ENCODE results near the gene OR5M3. TPM values are rescaled to one million over a fixed set of nuclear protein-coding genes. Genes with fewer than 3 reads are reported as not detected.

The OR5M3 gene
- total RNA-seq (not detected), polyA plus RNA-seq (not detected), total RNA-seq (0 reads per million in 6 experiments)

GRCh38 chr11:56473252-56473651, at the start of gene OR5M3:
Gene OR5M3, minus strand, starts transcription at chr11:56473352. Its CDS starts 2,855 bp downstream, at chr11:56470497.
- DNase-seq (no peak), ATAC-seq (no peak)
- H3K36me3 Mint-ChIP-seq, result no peaks in the 10 kb centered on the region
- POLR2A ChIA-PET, result no interaction called here
- no peaks in the 10 kb centered on the region for H3K27me3 Mint-ChIP-seq
- H3K4me1 Mint-ChIP-seq, result no peaks in the 10 kb centered on the region
- no peak within 1 kb of the TSS for H3K4me3 Mint-ChIP-seq
- H3K27ac Mint-ChIP-seq, result no peak within 1 kb of the TSS
- H3K9me3 Mint-ChIP-seq, result peaks cover 0 to 15% (median 2%) of the 10 kb centered on the region in 9 donors

GRCh38 chr11:56522008-56522407, 48.9 kb upstream of the OR5M3 start:
- no peaks in the 10 kb centered on the region for H3K27me3 Mint-ChIP-seq

GRCh38 chr11:56513280-56513679, 40.1 kb upstream of the OR5M3 start:
- POLR2A ChIA-PET, result no interaction called here
- H3K4me1 Mint-ChIP-seq, result no peaks in the 10 kb centered on the region
- peaks cover 0 to 26% (median 5%) of the 10 kb centered on the region in 9 donors for H3K9me3 Mint-ChIP-seq
- no peak overlapping the region for H3K27ac Mint-ChIP-seq
- DNase-seq (no peak), ATAC-seq (no peak)
- no peaks in the 10 kb centered on the region for H3K27me3 Mint-ChIP-seq
- no peak overlapping the region for H3K4me3 Mint-ChIP-seq
- H3K36me3 Mint-ChIP-seq, result no peaks in the 10 kb centered on the region

More at GRCh38 chr11:56522008-56522407, 48.9 kb upstream of the OR5M3 start:
- Mint-ChIP-seq H3K9me3 (peaks cover 0 to 21% (median 5%) of the 10 kb centered on the region in 9 donors), H3K4me1 (no peaks in the 10 kb centered on the region), H3K27ac (no peak overlapping the region), H3K4me3 (no peak overlapping the region), H3K36me3 (no peaks in the 10 kb centered on the region)
- DNase-seq, result no peak
- no peak for ATAC-seq
- POLR2A ChIA-PET, result no interaction called here

- Mint-ChIP-seq H3K36me3 (no peaks in the 10 kb centered on the region), H3K4me3 (no peak overlapping the region), H3K27me3 (no peaks in the 10 kb centered on the region), H3K4me1 (no peaks in the 10 kb centered on the region), H3K9me3 (peaks cover 0 to 40% (median 7%) of the 10 kb centered on the region in 9 donors), H3K27ac (no peak overlapping the region)
- no peak for DNase-seq
- POLR2A ChIA-PET, result no interaction called here
- no peak for ATAC-seq
These were observed 36.3 kb upstream of the OR5M3 start for GRCh38 chr11:56509439-56509838.

GRCh38 chr11:56497010-56497409, 23.9 kb upstream of the OR5M3 start:
- no peak overlapping the region for H3K4me3 Mint-ChIP-seq
- H3K36me3 Mint-ChIP-seq, result peaks cover 0 to 5% (median 0%) of the 10 kb centered on the region in 3 donors
- ATAC-seq, result no peak
- no peaks in the 10 kb centered on the region for H3K27me3 Mint-ChIP-seq
- DNase-seq, result no peak
- H3K27ac Mint-ChIP-seq, result no peak overlapping the region
- H3K4me1 Mint-ChIP-seq, result no peaks in the 10 kb centered on the region
- peaks cover 0 to 32% (median 11%) of the 10 kb centered on the region in 9 donors for H3K9me3 Mint-ChIP-seq
- POLR2A ChIA-PET, result no interaction called here

- Mint-ChIP-seq H3K27ac (no peak overlapping the region), H3K27me3 (no peaks in the 10 kb centered on the region), H3K36me3 (peaks cover 0 to 5% (median 0%) of the 10 kb centered on the region in 3 donors), H3K4me1 (no peaks in the 10 kb centered on the region), H3K4me3 (no peak overlapping the region), H3K9me3 (peaks cover 0 to 34% (median 9%) of the 10 kb centered on the region in 9 donors)
- POLR2A ChIA-PET, result no interaction called here
- DNase-seq (no peak), ATAC-seq (no peak)
These were observed 22.0 kb upstream of the OR5M3 start for GRCh38 chr11:56495117-56495516.

GRCh38 chr11:56491270-56491669, 18.1 kb upstream of the OR5M3 start, which contains the start of gene OR5M8:
Gene OR5M8, minus strand, starts transcription at chr11:56491370. Its CDS starts 0 bp downstream, at chr11:56491370.
- DNase-seq (no peak), ATAC-seq (no peak)
- POLR2A ChIA-PET, result no interaction called here
- peaks cover 2 to 39% (median 8%) of the 10 kb centered on the region in 9 donors for H3K9me3 Mint-ChIP-seq
- H3K4me3 Mint-ChIP-seq, result no peak within 1 kb of the TSS
- H3K4me1 Mint-ChIP-seq, result no peaks in the 10 kb centered on the region
- no peaks in the 10 kb centered on the region for H3K36me3 Mint-ChIP-seq
- H3K27ac Mint-ChIP-seq, result no peak within 1 kb of the TSS
- no peaks in the 10 kb centered on the region for H3K27me3 Mint-ChIP-seq

- Mint-ChIP-seq H3K4me3 (no peak overlapping the region), H3K36me3 (no peaks in the 10 kb centered on the region), H3K27ac (no peak overlapping the region), H3K27me3 (no peaks in the 10 kb centered on the region), H3K9me3 (peaks cover 4 to 29% (median 13%) of the 10 kb centered on the region in 9 donors), H3K4me1 (no peaks in the 10 kb centered on the region)
- POLR2A ChIA-PET, result no interaction called here
- no peak for ATAC-seq
- no peak for DNase-seq
These were observed 13.6 kb upstream of the OR5M3 start for GRCh38 chr11:56486801-56487200.

- Mint-ChIP-seq H3K27me3 (no peaks in the 10 kb centered on the region), H3K36me3 (peaks cover 0 to 6% (median 0%) of the 10 kb centered on the region in 3 donors), H3K4me1 (no peaks in the 10 kb centered on the region), H3K27ac (no peak overlapping the region), H3K4me3 (no peak overlapping the region), H3K9me3 (peaks cover 0 to 19% (median 7%) of the 10 kb centered on the region in 9 donors)
- DNase-seq (no peak), ATAC-seq (no peak)
- POLR2A ChIA-PET, result no interaction called here
These were observed 1.6 kb upstream of the OR5M3 start for GRCh38 chr11:56474729-56475235.

- no peaks in the 10 kb centered on the region for H3K36me3 Mint-ChIP-seq
- POLR2A ChIA-PET, result no interaction called here
- DNase-seq (no peak), ATAC-seq (no peak)
- no peak overlapping the region for H3K4me3 Mint-ChIP-seq
- H3K9me3 Mint-ChIP-seq, result peaks cover 1 to 24% (median 15%) of the 10 kb centered on the region in 9 donors
- H3K27me3 Mint-ChIP-seq, result no peaks in the 10 kb centered on the region
- H3K27ac Mint-ChIP-seq, result no peak overlapping the region
- H3K4me1 Mint-ChIP-seq, result no peaks in the 10 kb centered on the region
These were observed 16.1 kb downstream of the OR5M3 start for GRCh38 chr11:56457076-56457475.

GRCh38 chr11:56453521-56453920, 19.6 kb downstream of the OR5M3 start:
- peaks cover 0 to 15% (median 11%) of the 10 kb centered on the region in 9 donors for H3K9me3 Mint-ChIP-seq
- no peaks in the 10 kb centered on the region for H3K36me3 Mint-ChIP-seq
- H3K27me3 Mint-ChIP-seq, result no peaks in the 10 kb centered on the region
- POLR2A ChIA-PET, result no interaction called here
- no peak overlapping the region for H3K4me3 Mint-ChIP-seq
- ATAC-seq, result no peak
- DNase-seq, result no peak
- no peak overlapping the region for H3K27ac Mint-ChIP-seq
- H3K4me1 Mint-ChIP-seq, result no peaks in the 10 kb centered on the region
